GM18505 (cell line): ENCODE results near the gene CREB3.

Experiments used
- ATAC-seq: cut with Tn5 transposase; IDR thresholded peaks from one replicate; pipeline ENCODE4 v1.9.1; 2021; ENCODE audit not compliant: unreplicated experiment
- POLR2A ChIP-seq: IDR thresholded peaks from 4 replicates; pipeline ENCODE4 v1.6.1; 2011; ENCODE audit warnings: borderline replicate concordance; ENCODE audit not compliant: insufficient read depth, insufficient read length; ENCODE audit errors: extremely low read depth

Gene CREB3

DNA sequence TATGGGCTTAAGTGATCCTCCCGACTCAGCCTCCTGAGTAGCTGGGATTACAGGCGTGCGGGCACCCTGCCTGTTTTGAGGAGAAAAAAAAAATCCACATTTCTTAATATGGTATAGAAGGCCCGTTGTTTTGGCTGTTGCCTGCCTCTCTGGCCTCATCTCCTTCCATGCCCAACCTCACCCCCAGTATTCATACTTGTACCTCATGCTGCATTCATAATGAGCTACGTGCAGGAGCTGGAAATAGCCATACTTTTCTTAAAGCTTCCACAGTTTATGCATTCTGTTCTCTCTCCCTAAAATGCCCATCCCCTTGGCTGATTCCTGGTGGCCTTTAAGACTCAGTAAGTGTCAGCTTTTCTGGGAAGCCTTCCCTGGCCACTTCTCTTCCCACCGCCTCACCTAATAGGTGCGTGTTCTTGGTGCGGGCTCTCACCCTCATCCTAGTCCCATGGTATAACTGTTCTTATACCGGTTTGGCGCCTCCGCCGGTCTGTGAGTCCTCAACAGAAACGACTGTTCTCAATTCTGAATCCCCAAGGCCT is 40.6 kb upstream of the CREB3 start:
- ATAC-seq, result no peak

DNA sequence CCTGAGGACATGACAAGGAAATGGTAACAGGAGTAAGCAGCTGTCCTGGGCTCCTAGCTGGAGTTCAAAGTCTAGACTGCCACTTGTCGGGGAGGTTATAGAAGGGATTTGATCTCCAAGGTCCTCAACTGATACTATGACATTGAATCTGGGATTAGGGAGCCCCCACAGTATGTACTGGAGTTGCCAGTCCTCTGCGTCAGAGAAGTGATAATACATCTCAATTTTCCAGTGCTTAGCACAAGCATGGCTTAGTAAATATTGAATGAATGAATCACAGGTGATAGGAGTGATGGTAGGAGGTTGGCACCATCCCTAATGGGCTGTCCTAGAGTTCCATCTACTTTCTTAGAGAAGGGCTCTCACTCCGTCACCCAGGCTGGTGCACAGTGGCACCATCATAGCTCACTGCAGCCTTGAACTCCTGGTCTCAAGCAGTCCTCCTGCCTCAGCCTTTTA is 36.5 kb upstream of the CREB3 start:
- no peak for ATAC-seq
- no peak for TF ChIP-seq POLR2A

More for the DNA sequence above, 40.6 kb upstream of the CREB3 start:
- TF ChIP-seq POLR2A, result no peak

DNA sequence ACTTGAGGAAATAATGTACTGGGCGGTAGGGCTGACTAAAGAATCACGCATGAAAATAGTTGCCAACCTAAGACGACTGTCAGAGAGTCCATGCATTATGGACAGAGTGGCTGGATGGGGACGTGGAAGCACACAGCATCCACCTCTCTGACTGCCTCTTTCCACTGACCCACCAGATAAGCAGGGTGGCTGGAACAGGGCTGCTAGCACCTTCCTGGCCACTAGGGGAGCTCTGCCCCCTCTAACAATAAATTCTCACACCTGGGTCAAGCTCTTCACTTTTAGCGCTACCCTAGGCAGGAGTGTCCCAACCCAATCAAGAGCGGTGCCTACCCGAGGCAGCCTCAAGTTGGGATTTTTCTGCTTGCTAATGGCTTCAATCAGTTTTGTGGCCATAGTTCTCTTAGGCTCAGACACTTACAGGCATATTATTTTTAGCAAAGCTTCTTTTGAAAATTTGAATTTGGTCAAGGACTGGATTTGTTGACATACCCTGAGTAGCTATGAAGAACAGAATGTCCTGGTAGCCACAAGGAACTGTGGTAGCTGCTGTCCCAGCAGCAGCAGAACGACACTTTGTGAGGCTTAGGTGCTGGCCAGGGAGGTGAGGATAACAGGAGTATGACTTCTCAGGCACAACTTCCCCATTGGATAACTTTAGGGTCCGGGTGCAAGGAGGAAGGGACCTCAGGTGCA is 35.8 kb upstream of the CREB3 start:
- TF ChIP-seq POLR2A, result no peak
- ATAC-seq, result no peak

DNA sequence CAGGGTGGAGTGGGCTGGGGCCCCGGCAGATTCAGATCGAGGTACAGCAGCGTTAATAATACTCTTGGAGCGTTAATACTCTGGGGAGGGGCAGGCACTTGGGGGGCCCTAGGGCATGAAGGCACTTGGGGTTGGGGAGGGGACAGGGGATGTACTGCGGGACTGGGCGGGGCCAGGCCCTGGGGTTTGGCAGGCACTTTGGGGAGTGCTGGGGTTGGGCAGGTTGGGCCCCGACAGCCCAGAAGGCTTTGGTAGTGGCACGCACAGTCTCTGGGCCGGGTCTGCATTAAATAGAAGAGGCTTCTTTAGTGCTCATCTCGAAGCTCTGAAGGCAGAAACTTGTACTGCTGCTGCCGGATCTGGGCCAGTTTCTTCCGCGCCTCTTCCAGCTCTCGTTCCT is 35.0 kb upstream of the CREB3 start:
- no peak for TF ChIP-seq POLR2A
- ATAC-seq, result no peak

DNA sequence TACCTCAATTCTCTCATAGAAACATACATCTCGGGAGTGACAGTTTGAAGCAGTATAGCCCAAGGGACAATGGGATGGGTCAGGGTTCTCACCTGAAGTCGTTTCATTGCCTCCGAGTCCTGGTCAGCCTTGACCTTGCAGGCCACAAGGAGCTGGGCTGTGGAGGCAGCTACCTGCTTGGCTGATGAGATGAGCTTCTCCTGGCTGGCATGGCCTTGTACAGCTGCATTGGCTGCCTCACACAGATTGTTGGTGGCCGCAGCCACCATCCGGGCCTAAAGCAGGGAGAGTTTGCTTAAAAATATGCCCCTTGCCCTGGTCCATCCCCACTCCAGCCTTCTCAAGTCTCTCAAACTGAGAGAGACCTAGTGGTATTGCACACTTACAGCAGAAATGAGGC is 34.2 kb upstream of the CREB3 start:
- ATAC-seq, result no peak
- no peak for TF ChIP-seq POLR2A

DNA sequence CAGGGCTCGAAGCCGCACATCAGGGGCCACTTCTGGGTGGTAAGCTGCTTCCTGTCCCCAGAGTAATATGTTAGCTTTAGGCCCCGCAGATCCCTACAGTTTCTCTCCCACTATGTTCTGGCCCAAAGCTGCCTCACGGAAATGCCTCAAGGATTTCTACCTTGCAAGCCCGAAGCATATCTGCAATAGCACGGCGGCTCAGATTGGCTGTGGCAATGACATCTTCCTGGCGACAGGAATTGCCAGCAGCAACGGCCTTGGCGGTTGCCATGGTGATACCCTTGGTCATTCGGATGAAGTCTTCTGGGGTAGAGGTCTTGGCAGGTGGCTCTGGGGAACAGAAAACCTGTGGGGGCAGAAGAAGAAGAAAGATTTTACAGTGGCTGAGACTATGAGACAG is 32.4 kb upstream of the CREB3 start:
- no peak for ATAC-seq
- TF ChIP-seq POLR2A, result no peak

DNA sequence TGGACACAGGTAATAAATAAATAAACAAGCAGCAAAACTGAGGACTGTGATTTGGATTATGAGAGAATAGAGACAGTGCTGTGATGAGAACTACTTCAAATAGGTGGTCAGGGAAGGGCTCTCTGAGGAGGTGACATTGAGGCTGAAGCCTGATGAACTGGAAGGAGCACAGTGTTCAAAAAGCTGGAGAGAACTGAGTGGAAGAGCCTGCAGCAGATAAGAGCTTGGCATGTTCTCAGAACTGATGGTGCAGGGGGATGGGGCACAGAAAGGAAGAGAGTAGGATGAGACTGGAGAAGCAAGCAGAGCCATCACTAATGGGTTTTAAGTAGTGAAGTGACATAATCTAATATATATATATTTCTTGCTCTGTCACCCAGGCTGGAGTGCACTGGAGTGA is 31.5 kb upstream of the CREB3 start:
- ATAC-seq, result no peak
- TF ChIP-seq POLR2A, result no peak

DNA sequence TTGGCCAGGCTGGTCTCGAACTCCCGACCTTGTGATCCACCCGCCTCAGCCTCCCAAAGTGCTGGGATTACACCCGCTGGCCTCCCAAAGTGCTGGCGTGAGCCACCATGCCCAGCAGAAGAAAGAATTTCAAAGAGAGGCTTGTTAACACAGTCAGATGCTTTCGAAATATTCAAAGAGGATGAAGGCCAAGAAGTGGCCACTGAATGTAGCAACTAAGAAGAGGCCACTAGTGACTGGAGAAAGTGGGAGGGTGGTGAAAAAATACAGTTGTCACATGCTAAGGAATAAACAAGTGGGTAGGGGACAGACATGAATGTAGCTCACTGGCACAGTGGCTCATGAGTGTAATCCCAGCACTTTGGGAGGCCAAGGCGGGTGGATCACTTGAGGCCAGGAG is 29.8 kb upstream of the CREB3 start:
- ATAC-seq, result no peak
- no peak for TF ChIP-seq POLR2A

DNA sequence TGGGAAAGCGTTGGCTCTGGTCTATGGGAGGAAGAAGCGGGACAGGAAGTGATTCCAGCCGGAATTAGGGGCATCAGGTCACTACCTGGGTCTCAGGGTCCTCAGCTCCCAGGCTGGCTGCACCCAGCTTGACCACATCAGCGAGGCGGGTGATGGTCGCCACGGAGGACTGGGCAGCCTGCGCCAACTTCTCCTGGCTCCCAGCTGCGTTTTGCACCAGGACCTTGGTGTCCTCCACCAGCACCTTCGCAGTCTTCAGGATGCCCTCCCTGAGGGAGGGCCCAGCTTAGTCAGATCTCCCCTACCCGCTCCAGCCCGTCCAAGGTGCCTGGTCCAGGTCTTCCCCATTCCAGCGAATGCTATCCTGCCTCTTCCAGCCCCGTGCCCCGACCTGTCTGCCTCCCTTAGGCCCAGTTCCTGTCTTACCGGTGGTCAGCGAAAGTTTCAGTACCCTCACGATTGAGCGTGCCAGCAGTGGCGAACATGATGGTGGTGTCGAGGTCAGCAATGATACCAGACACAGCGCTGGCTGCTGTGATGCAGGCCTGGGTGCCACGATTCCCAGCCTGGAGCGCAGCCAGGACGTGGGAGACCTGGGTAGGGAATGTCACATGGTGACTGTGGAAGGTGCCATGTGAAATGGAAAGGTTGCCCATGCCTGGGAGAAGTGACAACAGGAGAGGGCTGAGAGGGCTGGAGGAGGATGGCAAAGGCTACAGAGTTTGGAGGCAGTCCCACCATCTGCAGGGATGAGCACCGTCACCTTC is 28.4 kb upstream of the CREB3 start:
- no peak for TF ChIP-seq POLR2A
- ATAC-seq, result no peak

DNA sequence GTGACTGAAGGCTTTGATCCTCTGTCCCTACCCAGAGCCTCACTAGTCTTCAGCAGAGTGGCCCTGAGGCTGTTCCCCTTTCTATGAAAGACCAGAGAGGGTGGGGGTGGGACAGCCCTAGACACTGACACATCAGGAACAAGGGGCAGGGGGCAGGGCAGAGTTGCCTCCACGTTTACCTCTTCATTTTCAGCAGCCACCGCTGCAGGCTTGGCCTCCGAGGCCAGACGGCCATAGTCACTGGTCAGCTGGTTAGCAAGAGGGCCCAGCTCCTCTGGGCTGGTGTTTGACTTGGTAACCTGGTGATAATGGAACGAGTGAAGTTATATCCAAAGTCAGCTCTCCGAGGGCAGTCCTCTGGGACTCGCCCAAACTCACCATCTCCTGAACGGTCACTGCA is 27.1 kb upstream of the CREB3 start:
- ATAC-seq, result no peak

DNA sequence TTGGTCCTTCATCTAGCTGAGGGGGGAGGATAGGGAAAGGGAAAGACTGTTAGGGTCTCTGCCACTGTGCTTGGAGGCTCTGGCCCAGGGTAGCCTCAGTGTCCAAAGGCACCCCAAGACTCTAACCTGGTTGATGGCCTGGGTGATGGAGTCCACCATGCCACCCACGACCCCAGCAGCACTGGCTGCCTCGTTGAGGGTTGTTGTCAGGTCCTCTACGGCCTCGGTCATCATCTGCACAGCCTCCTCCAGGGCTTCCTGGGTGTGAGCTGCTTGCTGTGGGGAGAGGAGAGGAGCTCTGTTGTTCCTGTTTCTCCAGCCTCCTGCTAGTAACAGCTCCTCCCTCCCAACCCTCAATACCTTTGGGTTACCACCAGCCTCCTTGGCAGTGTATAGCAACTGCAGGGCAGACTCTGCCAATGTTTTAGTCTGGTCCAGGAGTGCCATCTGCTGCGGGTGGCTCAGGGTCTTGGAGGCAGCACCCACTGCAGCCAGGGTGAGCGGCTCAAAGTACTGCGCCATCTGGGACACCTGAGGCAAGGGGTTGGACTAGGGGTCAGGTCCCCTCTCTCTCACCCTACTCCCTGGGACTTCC is 26.5 kb upstream of the CREB3 start:
- no peak for TF ChIP-seq POLR2A
- ATAC-seq, result no peak

More for the DNA sequence above, 27.1 kb upstream of the CREB3 start:
- TF ChIP-seq POLR2A, result no peak

DNA sequence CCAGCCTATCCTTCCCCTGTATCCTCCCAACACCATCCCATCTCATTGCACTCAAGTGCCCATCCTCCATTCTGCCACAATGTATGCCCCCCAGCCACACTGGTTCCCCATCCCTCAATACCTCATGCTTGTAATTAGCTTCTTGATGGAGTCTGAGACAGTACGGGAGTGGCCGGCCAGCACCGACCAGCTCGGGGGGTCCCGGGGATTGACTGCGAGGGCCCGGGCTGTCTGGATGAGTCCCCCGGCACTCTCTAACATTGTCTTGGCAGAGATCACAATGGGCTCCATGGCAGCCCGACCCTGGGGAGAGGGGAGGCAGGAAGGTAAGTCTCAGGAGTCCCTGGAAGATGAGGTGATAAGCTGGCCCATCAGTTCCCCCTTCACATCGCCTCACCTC is 25.5 kb upstream of the CREB3 start:
- TF ChIP-seq POLR2A, result no peak
- ATAC-seq, result no peak

DNA sequence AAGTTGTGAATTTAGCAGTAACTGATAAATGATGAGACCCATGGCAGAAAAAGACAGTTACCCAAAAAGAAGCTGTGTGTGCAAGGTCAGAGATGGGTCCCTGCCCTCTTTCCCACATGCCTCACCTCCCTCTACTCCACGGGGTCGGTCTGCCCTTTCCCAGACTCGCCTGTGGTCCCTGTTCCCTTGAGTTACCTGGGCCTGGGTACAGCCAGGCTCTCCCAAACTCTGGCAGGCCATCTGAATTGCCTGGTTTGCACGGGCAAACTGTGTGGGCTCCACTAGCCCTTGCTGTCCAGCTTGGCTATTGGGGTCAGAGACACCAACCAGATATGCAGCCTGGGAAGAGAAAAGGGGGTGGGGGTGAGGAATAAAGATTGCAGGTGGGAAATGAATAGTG is 24.3 kb upstream of the CREB3 start:
- ATAC-seq, result no peak
- no peak for TF ChIP-seq POLR2A
